KOPT-K1 (cell line): ENCODE results near the gene DUSP22.
"Not testable (repeated sequence)": the region's sequence is repeated elsewhere in the genome, so short reads cannot be mapped to it uniquely, and the experiment has no call there.

Experiments
- H3K27ac ChIP-seq: fragments of 200-600 bp; sonication (generic); 2 replicates; pipeline ENCODE4 v1.5.1; 2016; ENCODE audit warnings: antibody characterized with exemption, mild to moderate bottlenecking, low read depth, low read length; ENCODE audit not compliant: poor library complexity, severe bottlenecking
- H3K36me3 ChIP-seq: fragments of 200-600 bp; sonication (generic); 2 replicates; pipeline ENCODE4 v1.5.1; 2017; ENCODE audit warnings: antibody characterized with exemption, mild to moderate bottlenecking, low read length, moderate library complexity; ENCODE audit not compliant: insufficient read depth
- H3K9me3 ChIP-seq: fragments of 200-600 bp; sonication (generic); 2 replicates; pipeline ENCODE4 v1.5.1; 2017; ENCODE audit warnings: antibody characterized with exemption, low read length, mild to moderate bottlenecking; ENCODE audit not compliant: insufficient read depth, poor library complexity, severe bottlenecking

DUSP22 gene

GRCh38 chr6:259901-260508, 32.3 kb upstream of the DUSP22 start:
- Histone ChIP-seq H3K36me3 (no peaks in the 10 kb centered on the region), H3K27ac (peak overlapping the region; percentile 3), H3K9me3 (no peaks in the 10 kb centered on the region)

- Histone ChIP-seq H3K36me3 (no peaks in the 10 kb centered on the region), H3K27ac (no peak overlapping the region), H3K9me3 (no peaks in the 10 kb centered on the region)
These were observed 27.7 kb upstream of the DUSP22 start for GRCh38 chr6:264626-265025.

GRCh38 chr6:268394-268935, 23.8 kb upstream of the DUSP22 start:
- Histone ChIP-seq H3K27ac (no peak overlapping the region), H3K9me3 (no peaks in the 10 kb centered on the region), H3K36me3 (no peaks in the 10 kb centered on the region)

GRCh38 chr6:273551-274058, 18.7 kb upstream of the DUSP22 start:
- no peaks in the 10 kb centered on the region for H3K36me3 ChIP-seq
- no peaks in the 10 kb centered on the region for H3K9me3 ChIP-seq
- H3K27ac ChIP-seq, result no peak overlapping the region

- Histone ChIP-seq H3K36me3 (no peaks in the 10 kb centered on the region), H3K27ac (no peak overlapping the region), H3K9me3 (peaks cover 4% of the 10 kb centered on the region)
These were observed 14.5 kb upstream of the DUSP22 start for GRCh38 chr6:277746-278145.

- no peaks in the 10 kb centered on the region for H3K36me3 ChIP-seq
- H3K27ac ChIP-seq, result no peak overlapping the region
- H3K9me3 ChIP-seq, result peaks cover 8% of the 10 kb centered on the region
These were observed 13.8 kb upstream of the DUSP22 start for GRCh38 chr6:278494-278893.

- peaks cover 8% of the 10 kb centered on the region for H3K9me3 ChIP-seq
- no peaks in the 10 kb centered on the region for H3K36me3 ChIP-seq
- H3K27ac ChIP-seq, result no peak overlapping the region
These were observed 12.8 kb upstream of the DUSP22 start for GRCh38 chr6:279341-280029.

- H3K27ac ChIP-seq, result no peak overlapping the region
- H3K36me3 ChIP-seq, result no peaks in the 10 kb centered on the region
- H3K9me3 ChIP-seq, result peaks cover 8% of the 10 kb centered on the region
These were observed 11.4 kb upstream of the DUSP22 start for GRCh38 chr6:280775-281468.

- Histone ChIP-seq H3K36me3 (no peaks in the 10 kb centered on the region), H3K9me3 (peaks cover 8% of the 10 kb centered on the region), H3K27ac (no peak overlapping the region)
These were observed 10.7 kb upstream of the DUSP22 start for GRCh38 chr6:281469-282103.

- Histone ChIP-seq H3K27ac (no peak overlapping the region), H3K36me3 (no peaks in the 10 kb centered on the region), H3K9me3 (peaks cover 8% of the 10 kb centered on the region)
These were observed 10.0 kb upstream of the DUSP22 start for GRCh38 chr6:282177-282866.

- Histone ChIP-seq H3K27ac (no peak overlapping the region), H3K9me3 (peaks cover 8% of the 10 kb centered on the region), H3K36me3 (no peaks in the 10 kb centered on the region)
These were observed 9.3 kb upstream of the DUSP22 start for GRCh38 chr6:282867-283416.

GRCh38 chr6:284486-284885, 7.8 kb upstream of the DUSP22 start:
- H3K9me3 ChIP-seq, result peaks cover 8% of the 10 kb centered on the region
- no peaks in the 10 kb centered on the region for H3K36me3 ChIP-seq
- H3K27ac ChIP-seq, result no peak overlapping the region

GRCh38 chr6:285030-285771, 7.1 kb upstream of the DUSP22 start:
- peaks cover 8% of the 10 kb centered on the region for H3K9me3 ChIP-seq
- H3K36me3 ChIP-seq, result no peaks in the 10 kb centered on the region
- H3K27ac ChIP-seq, result no peak overlapping the region

- H3K9me3 ChIP-seq, H3K36me3 ChIP-seq, H3K27ac ChIP-seq: not testable (repeated sequence)
These were observed 6.4 kb upstream of the DUSP22 start for GRCh38 chr6:285902-286301.
